ENCODE data around the gene DOCK10.

The DOCK10 gene

GRCh38 chr2:224716921-224717320 is 325.3 kb downstream of the DOCK10 start:
- Histone ChIP-seq H3K27ac (ENCODE audit: extremely low read depth, low read depth, low read length) (no peak overlapping the region), H3K9me3 (ENCODE audit: control insufficient read depth, insufficient read depth, low read depth, low read length) (no peaks in the 10 kb centered on the region), H3K36me3 (ENCODE audit: control insufficient read depth in 2 of 2, insufficient read depth in 1 of 2, low read length in 2 of 2) (no peaks in the 10 kb centered on the region), H3K4me1 (ENCODE audit: control insufficient read depth, insufficient read depth, low read length) (no peaks in the 10 kb centered on the region), H3K4me3 (ENCODE audit: low read depth, low read length) (no peak overlapping the region)
- POLR2A ChIA-PET = no interaction called here
- CTCF ChIA-PET = no interaction called here
- TF ChIP-seq ZNF175 (tag by site-specific recombination; IDR thresholded peaks at IDR 0.05) (no peak), ZNF488 (tag by site-specific recombination; IDR thresholded peaks at IDR 0.05) (no peak), SETDB1 (IDR thresholded peaks at IDR 0.05; ENCODE audit: insufficient read length, low read length) (no peak), ZNF24 (tag by site-specific recombination; IDR thresholded peaks at IDR 0.05) (no peak), PBX3 (CRISPR knock-in tag; IDR thresholded peaks at IDR 0.05) (no peak), ZNF426 (tag by site-specific recombination; IDR thresholded peaks at IDR 0.05) (no peak), REST (tag by site-specific recombination; IDR thresholded peaks at IDR 0.05) (no peak), ZNF248 (tag by site-specific recombination; IDR thresholded peaks at IDR 0.05) (no peak), ZXDB (tag by site-specific recombination; IDR thresholded peaks at IDR 0.05) (no peak), HOXC10 (CRISPR knock-in tag; IDR thresholded peaks at IDR 0.05) (no peak), ZNF114 (tag by site-specific recombination; IDR thresholded peaks at IDR 0.05) (no peak), GLIS2 (tag by site-specific recombination; IDR thresholded peaks at IDR 0.05) (no peak), ZNF449 (tag by site-specific recombination; IDR thresholded peaks at IDR 0.05) (no peak), ZNF843 (tag by site-specific recombination; IDR thresholded peaks at IDR 0.05) (no peak), ZSCAN23 (tag by site-specific recombination; IDR thresholded peaks at IDR 0.05) (no peak), ZSCAN5A (tag by site-specific recombination; IDR thresholded peaks at IDR 0.05) (no peak), ZNF837 (tag by site-specific recombination; IDR thresholded peaks at IDR 0.05) (no peak)

GRCh38 chr2:224716201-224716600 is 326.1 kb downstream of the DOCK10 start, which contains the start of gene CCDC195:
Gene CCDC195, minus strand, starts transcription at chr2:224716365. Its CDS starts 0 bp downstream, at chr2:224716365.
- ChIA-PET CTCF (no interaction called here), POLR2A (no interaction called here)
- Histone ChIP-seq H3K9me3 (ENCODE audit: control insufficient read depth, insufficient read depth, low read depth, low read length) (no peaks in the 10 kb centered on the region), H3K27ac (ENCODE audit: extremely low read depth, low read depth, low read length) (no peak within 1 kb of the TSS), H3K4me1 (ENCODE audit: control insufficient read depth, insufficient read depth, low read length) (no peaks in the 10 kb centered on the region), H3K4me3 (ENCODE audit: low read depth, low read length) (no peak within 1 kb of the TSS), H3K36me3 (ENCODE audit: control insufficient read depth in 2 of 2, insufficient read depth in 1 of 2, low read length in 2 of 2) (no peaks in the 10 kb centered on the region)
- no peak for TF ChIP-seq SCRT1 (tag by site-specific recombination; IDR thresholded peaks at IDR 0.05; ENCODE audit: borderline replicate concordance)
- no peak for TF ChIP-seq ZSCAN18 (tag by site-specific recombination; IDR thresholded peaks at IDR 0.05)
- no peak for TF ChIP-seq ZNF335 (tag by site-specific recombination; conservative IDR thresholded peaks at IDR 0.05)
- no peak for TF ChIP-seq ZNF2 (tag by site-specific recombination; IDR thresholded peaks at IDR 0.05)
- no peak for TF ChIP-seq ZNF488 (tag by site-specific recombination; IDR thresholded peaks at IDR 0.05)
- no peak for TF ChIP-seq ZNF18 (tag by site-specific recombination; IDR thresholded peaks at IDR 0.05)
